ENCODE data around the gene ACCSL. TPM values are rescaled to one million over a fixed set of nuclear protein-coding genes. Genes with fewer than 3 reads are reported as not detected.

Gene ACCSL
- total and polyA plus RNA-seq, 7 experiments from 2014 or later: not detected

DNA sequence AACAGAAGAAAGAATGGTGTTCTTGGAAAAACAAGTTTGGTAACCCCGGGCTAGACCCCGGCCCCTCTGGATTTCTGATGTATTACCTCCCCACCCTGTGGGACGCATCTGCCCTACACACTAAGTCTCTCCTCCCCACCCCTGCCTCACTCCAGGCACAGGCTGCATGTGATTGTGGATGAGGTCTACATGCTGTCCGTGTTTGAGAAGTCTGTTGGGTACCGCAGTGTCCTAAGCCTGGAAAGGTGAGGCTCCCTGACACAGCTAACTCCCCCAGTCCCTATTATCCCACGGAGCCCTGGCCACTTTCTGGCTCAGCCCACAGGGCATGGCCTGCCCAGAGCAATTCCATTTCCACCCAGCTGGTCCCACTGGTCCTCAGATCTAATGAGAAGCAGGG lies 31.6 kb downstream of the ACCSL start:
- ATAC-seq (no peak), DNase-seq (no peak)
- H3K27me3 ChIP-seq (ENCODE audit: control insufficient read depth in 2 of 2, insufficient read depth in 2 of 2, low read length in 2 of 2): no peaks in the 10 kb centered on the region
- ChIA-PET CTCF (no interaction called here), POLR2A (no interaction called here)
- intact Hi-C loops (cut with micrococcal nuclease): no loop called here
- no peaks in the 10 kb centered on the region for H3K9me3 ChIP-seq (ENCODE audit: control insufficient read depth in 2 of 3, low read length in 3 of 3)
- Mint-ChIP-seq H3K36me3 (peaks cover 4 to 83% (median 56%) of the 10 kb centered on the region in 5 donors), H3K27me3 (no peaks in the 10 kb centered on the region), H3K27ac (no peak overlapping the region), H3K4me3 (no peak overlapping the region), H3K4me1 (peaks cover 0 to 2% (median 0%) of the 10 kb centered on the region in 7 donors), H3K9me3 (peaks cover 0 to 6% (median 0%) of the 10 kb centered on the region in 11 donors)
- H3K4me1 ChIP-seq (ENCODE audit: control insufficient read depth in 2 of 2, insufficient read depth in 2 of 2, low read length in 2 of 2): no peaks in the 10 kb centered on the region
- H3K36me3 ChIP-seq (ENCODE audit: control insufficient read depth in 2 of 3, insufficient read depth in 3 of 3, low read length in 3 of 3): peaks cover 0 to 39% (median 0%) of the 10 kb centered on the region in 3 experiments
- no peak overlapping the region for H3K4me3 ChIP-seq (ENCODE audit: low read length)
- H3K27ac ChIP-seq (ENCODE audit: low read depth, low read length): no peak overlapping the region

DNA sequence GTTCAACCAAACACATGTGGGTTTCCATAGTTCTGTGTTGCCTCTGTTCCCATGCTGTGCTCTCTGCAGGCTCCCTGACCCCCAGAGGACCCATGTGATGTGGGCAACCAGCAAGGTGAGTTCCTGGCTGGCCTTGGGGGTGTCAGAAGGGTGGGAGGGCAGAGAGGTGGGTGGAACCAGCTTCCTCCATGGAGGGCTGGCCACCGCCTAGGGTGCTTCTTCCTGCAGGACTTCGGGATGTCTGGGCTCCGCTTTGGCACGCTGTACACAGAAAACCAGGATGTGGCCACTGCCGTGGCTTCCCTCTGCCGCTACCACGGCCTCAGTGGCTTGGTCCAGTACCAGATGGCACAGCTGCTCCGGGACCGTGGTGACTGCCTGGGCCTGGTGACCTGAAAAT lies 33.2 kb downstream of the ACCSL start:
- Mint-ChIP-seq H3K27ac (no peak overlapping the region), H3K9me3 (peaks cover 0 to 17% (median 5%) of the 10 kb centered on the region in 11 donors), H3K36me3 (peaks cover 4 to 77% (median 58%) of the 10 kb centered on the region in 5 donors), H3K27me3 (no peaks in the 10 kb centered on the region), H3K4me1 (no peaks in the 10 kb centered on the region), H3K4me3 (no peak overlapping the region)
- H3K27ac ChIP-seq (ENCODE audit: low read depth, low read length): no peak overlapping the region
- intact Hi-C loops (cut with micrococcal nuclease): no loop called here
- DNase-seq (no peak), ATAC-seq (no peak)
- peaks cover 0 to 32% (median 0%) of the 10 kb centered on the region in 3 experiments for H3K36me3 ChIP-seq (ENCODE audit: control insufficient read depth in 2 of 3, insufficient read depth in 3 of 3, low read length in 3 of 3)
- H3K27me3 ChIP-seq (ENCODE audit: control insufficient read depth in 2 of 2, insufficient read depth in 2 of 2, low read length in 2 of 2): no peaks in the 10 kb centered on the region
- ChIA-PET CTCF (interaction anchor here (1.1 kb wide), 1 partner anchor 13 kb away, joined by 3 read pairs; no protein-coding TSS in a partner anchor), POLR2A (interaction anchor here (0.6 kb wide), 1 partner anchor 768 kb away, joined by 3 read pairs; no protein-coding TSS in a partner anchor)
- H3K4me3 ChIP-seq (ENCODE audit: low read length): no peak overlapping the region
- H3K4me1 ChIP-seq (ENCODE audit: control insufficient read depth in 2 of 2, insufficient read depth in 2 of 2, low read length in 2 of 2): no peaks in the 10 kb centered on the region
- no peaks in the 10 kb centered on the region for H3K9me3 ChIP-seq (ENCODE audit: control insufficient read depth in 2 of 3, low read length in 3 of 3)

DNA sequence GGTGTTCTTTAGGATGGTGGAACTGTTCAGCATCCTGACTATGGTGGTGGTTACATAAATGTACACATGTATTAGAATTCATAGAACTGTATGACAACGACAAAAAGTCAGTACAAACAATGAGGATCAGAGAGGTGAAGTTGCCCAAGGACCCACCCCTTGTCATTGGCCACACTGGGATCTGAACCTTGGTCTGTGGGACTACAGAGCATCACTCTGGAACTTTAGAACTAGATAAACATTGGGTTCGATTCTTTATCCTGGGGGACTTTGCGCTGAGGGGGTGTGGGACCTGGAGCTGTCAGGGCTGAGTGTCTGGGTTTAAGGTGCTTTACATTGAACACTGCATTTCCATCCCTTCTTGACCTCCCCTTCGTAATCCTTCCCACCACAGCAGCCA lies 34.9 kb downstream of the ACCSL start:
- DNase-seq: no peak
- no peak for ATAC-seq
- Mint-ChIP-seq H3K36me3 (peaks cover 9 to 74% (median 50%) of the 10 kb centered on the region in 5 donors), H3K4me1 (peaks cover 0 to 2% (median 0%) of the 10 kb centered on the region in 7 donors), H3K9me3 (peaks cover 0 to 22% (median 5%) of the 10 kb centered on the region in 11 donors), H3K27me3 (no peaks in the 10 kb centered on the region), H3K27ac (no peak overlapping the region), H3K4me3 (no peak overlapping the region)
- CTCF ChIA-PET: no interaction called here
- H3K4me3 ChIP-seq (ENCODE audit: low read length): no peak overlapping the region
- no peaks in the 10 kb centered on the region for H3K9me3 ChIP-seq (ENCODE audit: control insufficient read depth in 2 of 3, low read length in 3 of 3)
- no peaks in the 10 kb centered on the region for H3K4me1 ChIP-seq (ENCODE audit: control insufficient read depth in 2 of 2, insufficient read depth in 2 of 2, low read length in 2 of 2)
- H3K36me3 ChIP-seq (ENCODE audit: control insufficient read depth in 2 of 3, insufficient read depth in 3 of 3, low read length in 3 of 3): peaks cover 0 to 17% (median 0%) of the 10 kb centered on the region in 3 experiments
- POLR2A ChIA-PET: no interaction called here
- no peak overlapping the region for H3K27ac ChIP-seq (ENCODE audit: low read depth, low read length)
- intact Hi-C loops (cut with micrococcal nuclease): no loop called here
- no peaks in the 10 kb centered on the region for H3K27me3 ChIP-seq (ENCODE audit: control insufficient read depth in 2 of 2, insufficient read depth in 2 of 2, low read length in 2 of 2)

DNA sequence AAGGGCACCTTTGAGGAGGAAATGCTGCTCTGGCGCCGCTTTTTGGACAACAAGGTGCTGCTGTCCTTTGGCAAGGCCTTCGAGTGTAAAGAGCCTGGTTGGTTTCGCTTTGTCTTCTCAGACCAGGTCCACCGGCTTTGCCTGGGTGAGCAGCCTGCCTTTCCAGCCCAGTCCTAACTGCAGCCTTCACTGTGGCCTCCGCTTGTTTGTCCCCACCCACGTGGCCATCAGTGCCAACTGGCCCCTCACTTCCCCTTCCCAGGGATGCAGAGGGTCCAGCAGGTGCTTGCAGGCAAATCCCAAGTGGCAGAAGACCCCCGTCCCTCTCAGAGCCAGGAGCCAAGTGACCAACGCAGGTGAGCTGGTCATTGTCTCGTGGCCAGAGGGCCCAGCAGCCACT lies 35.7 kb downstream of the ACCSL start:
- Histone ChIP-seq H3K36me3 (ENCODE audit: control insufficient read depth in 2 of 3, insufficient read depth in 3 of 3, low read length in 3 of 3) (peaks cover 0 to 12% (median 0%) of the 10 kb centered on the region in 3 experiments), H3K4me1 (ENCODE audit: control insufficient read depth in 2 of 2, insufficient read depth in 2 of 2, low read length in 2 of 2) (no peaks in the 10 kb centered on the region)

DNA sequence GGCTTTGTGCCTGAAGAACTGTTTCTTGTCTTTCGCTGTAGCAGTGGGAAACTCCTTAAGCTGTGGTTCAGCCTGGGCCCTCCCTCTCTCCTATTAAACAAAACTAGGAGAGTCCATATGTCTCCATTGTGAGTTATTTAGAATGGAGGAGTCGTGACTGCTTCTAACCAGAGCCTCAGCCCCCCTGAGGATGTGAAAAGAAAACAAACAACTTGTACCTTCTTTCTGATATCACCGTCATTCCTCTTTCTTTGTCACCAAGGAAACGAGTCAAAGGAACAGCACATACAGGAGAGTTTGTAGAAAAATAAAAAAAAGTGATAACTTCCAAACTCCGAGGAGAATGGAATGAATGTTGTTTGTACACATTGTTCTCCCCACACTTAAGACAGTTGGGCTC lies 36.1 kb downstream of the ACCSL start:
- Histone ChIP-seq H3K9me3 (ENCODE audit: control insufficient read depth in 2 of 3, low read length in 3 of 3) (no peaks in the 10 kb centered on the region), H3K4me1 (ENCODE audit: control insufficient read depth in 2 of 2, insufficient read depth in 2 of 2, low read length in 2 of 2) (no peaks in the 10 kb centered on the region), H3K36me3 (ENCODE audit: control insufficient read depth in 2 of 3, insufficient read depth in 3 of 3, low read length in 3 of 3) (peaks cover 0 to 8% (median 0%) of the 10 kb centered on the region in 3 experiments), H3K27ac (ENCODE audit: low read depth, low read length) (no peak overlapping the region), H3K27me3 (ENCODE audit: control insufficient read depth in 2 of 2, insufficient read depth in 2 of 2, low read length in 2 of 2) (no peaks in the 10 kb centered on the region), H3K4me3 (ENCODE audit: low read length) (no peak overlapping the region)
- H3K9me3 Mint-ChIP-seq: peaks cover 0 to 22% (median 5%) of the 10 kb centered on the region in 11 donors
- peaks cover 8 to 74% (median 52%) of the 10 kb centered on the region in 5 donors for H3K36me3 Mint-ChIP-seq
- DNase-seq: no peak
- H3K27ac Mint-ChIP-seq: no peak overlapping the region
- ChIA-PET CTCF (no interaction called here), POLR2A (no interaction called here)
- no peaks in the 10 kb centered on the region for H3K27me3 Mint-ChIP-seq
- intact Hi-C loops (cut with micrococcal nuclease): no loop called here
- peaks cover 0 to 13% (median 0%) of the 10 kb centered on the region in 7 donors for H3K4me1 Mint-ChIP-seq
- H3K4me3 Mint-ChIP-seq: no peak overlapping the region
- no peak for ATAC-seq

More for the DNA sequence above, 35.7 kb downstream of the ACCSL start:
- CTCF ChIA-PET: no interaction called here
- no peak for DNase-seq
- H3K27me3 ChIP-seq (ENCODE audit: control insufficient read depth in 2 of 2, insufficient read depth in 2 of 2, low read length in 2 of 2): no peaks in the 10 kb centered on the region
- H3K36me3 Mint-ChIP-seq: peaks cover 9 to 74% (median 52%) of the 10 kb centered on the region in 5 donors
- no peak overlapping the region for H3K4me3 Mint-ChIP-seq
- H3K27me3 Mint-ChIP-seq: no peaks in the 10 kb centered on the region
- no peak overlapping the region for H3K27ac Mint-ChIP-seq
- H3K27ac ChIP-seq (ENCODE audit: low read depth, low read length): no peak overlapping the region
- H3K9me3 ChIP-seq (ENCODE audit: control insufficient read depth in 2 of 3, low read length in 3 of 3): no peaks in the 10 kb centered on the region
- POLR2A ChIA-PET: no interaction called here
- ATAC-seq: no peak
- peaks cover 0 to 8% (median 0%) of the 10 kb centered on the region in 7 donors for H3K4me1 Mint-ChIP-seq
- H3K4me3 ChIP-seq (ENCODE audit: low read length): no peak overlapping the region
- H3K9me3 Mint-ChIP-seq: peaks cover 0 to 22% (median 5%) of the 10 kb centered on the region in 11 donors
- intact Hi-C loops (cut with micrococcal nuclease): no loop called here

DNA sequence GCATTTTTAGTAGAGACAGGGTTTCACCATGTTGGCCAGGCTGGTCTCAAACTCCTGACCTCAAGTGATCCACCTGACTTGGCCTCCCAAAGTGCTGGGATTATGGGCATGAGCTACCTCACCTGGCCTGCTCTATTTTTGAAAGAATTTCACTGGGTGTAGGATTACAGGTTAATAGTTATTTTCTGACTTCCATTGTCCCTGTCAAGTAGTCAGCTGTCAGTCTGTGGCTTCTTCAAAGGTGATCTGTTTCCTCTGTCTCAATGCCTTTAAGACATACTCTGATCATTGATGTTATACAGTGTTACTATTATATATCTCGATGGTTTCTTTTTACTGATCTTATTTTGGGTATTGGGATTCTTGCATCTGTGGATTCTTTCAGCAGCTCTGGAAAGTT lies 37.5 kb downstream of the ACCSL start:
- Mint-ChIP-seq H3K27ac (no peak overlapping the region), H3K4me1 (peaks cover 0 to 23% (median 0%) of the 10 kb centered on the region in 7 donors), H3K9me3 (peaks cover 0 to 22% (median 5%) of the 10 kb centered on the region in 11 donors), H3K4me3 (no peak overlapping the region), H3K36me3 (peaks cover 5 to 65% (median 47%) of the 10 kb centered on the region in 5 donors), H3K27me3 (no peaks in the 10 kb centered on the region)
- intact Hi-C loops (cut with micrococcal nuclease): no loop called here
- H3K36me3 ChIP-seq (ENCODE audit: control insufficient read depth in 2 of 3, insufficient read depth in 3 of 3, low read length in 3 of 3): peaks cover 0 to 6% (median 0%) of the 10 kb centered on the region in 3 experiments
- H3K27me3 ChIP-seq (ENCODE audit: control insufficient read depth in 2 of 2, insufficient read depth in 2 of 2, low read length in 2 of 2): no peaks in the 10 kb centered on the region
- DNase-seq (no peak), ATAC-seq (no peak)
- no peaks in the 10 kb centered on the region for H3K4me1 ChIP-seq (ENCODE audit: control insufficient read depth in 2 of 2, insufficient read depth in 2 of 2, low read length in 2 of 2)
- POLR2A ChIA-PET: no interaction called here
- CTCF ChIA-PET: interaction anchor here (1.3 kb wide), 1 partner anchor 9 kb away, joined by 4 read pairs; no protein-coding TSS in a partner anchor
- no peak overlapping the region for H3K27ac ChIP-seq (ENCODE audit: low read depth, low read length)
- H3K9me3 ChIP-seq (ENCODE audit: control insufficient read depth in 2 of 3, low read length in 3 of 3): no peaks in the 10 kb centered on the region
- H3K4me3 ChIP-seq (ENCODE audit: low read length): no peak overlapping the region

DNA sequence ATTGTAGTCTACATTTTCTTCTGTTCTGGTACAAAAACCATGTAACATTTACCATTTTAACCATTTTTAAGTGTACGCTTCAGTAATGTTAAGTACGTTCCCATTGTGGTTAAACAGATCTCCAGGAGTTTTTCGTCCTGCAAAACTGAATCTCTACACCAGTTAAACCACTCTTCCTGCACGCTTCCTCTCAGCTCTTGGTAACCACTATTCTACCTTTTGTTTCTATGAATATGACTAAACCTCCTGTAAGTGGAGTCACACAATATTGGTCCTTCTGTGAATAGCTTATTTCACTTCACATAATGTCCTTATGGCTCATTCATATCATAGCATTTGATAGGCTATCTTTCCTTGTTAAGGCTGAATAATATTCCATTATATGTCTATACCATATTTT lies 40.6 kb downstream of the ACCSL start:
- peaks cover 5 to 44% (median 42%) of the 10 kb centered on the region in 5 donors for H3K36me3 Mint-ChIP-seq
- H3K36me3 ChIP-seq (ENCODE audit: control insufficient read depth in 2 of 3, insufficient read depth in 3 of 3, low read length in 3 of 3): no peaks in the 10 kb centered on the region
- DNase-seq (no peak), ATAC-seq (no peak)
- no peak overlapping the region for H3K4me3 ChIP-seq (ENCODE audit: low read length)
- H3K27me3 Mint-ChIP-seq: no peaks in the 10 kb centered on the region
- intact Hi-C loops (cut with micrococcal nuclease): no loop called here
- H3K4me1 ChIP-seq (ENCODE audit: control insufficient read depth in 2 of 2, insufficient read depth in 2 of 2, low read length in 2 of 2): no peaks in the 10 kb centered on the region
- POLR2A ChIA-PET: no interaction called here
- H3K4me3 Mint-ChIP-seq: no peak overlapping the region
- no peak overlapping the region for H3K27ac ChIP-seq (ENCODE audit: low read depth, low read length)
- no peaks in the 10 kb centered on the region for H3K9me3 ChIP-seq (ENCODE audit: control insufficient read depth in 2 of 3, low read length in 3 of 3)
- H3K27me3 ChIP-seq (ENCODE audit: control insufficient read depth in 2 of 2, insufficient read depth in 2 of 2, low read length in 2 of 2): no peaks in the 10 kb centered on the region
- peaks cover 0 to 23% (median 0%) of the 10 kb centered on the region in 7 donors for H3K4me1 Mint-ChIP-seq
- H3K9me3 Mint-ChIP-seq: peaks cover 0 to 22% (median 5%) of the 10 kb centered on the region in 11 donors
- H3K27ac Mint-ChIP-seq: no peak overlapping the region
- CTCF ChIA-PET: interaction anchor here (1.3 kb wide), 1 partner anchor 13 kb away, joined by 3 read pairs; no protein-coding TSS in a partner anchor

Data from naive thymus-derived CD4-positive, alpha-beta T cell (primary cell).